ENCODE data around the gene IFIT3. TPM values are rescaled to one million over a fixed set of nuclear protein-coding genes. Genes with fewer than 3 reads are reported as not detected.
A peak's percentile ranks its signal among the peaks of the same experiment; 100 is the strongest.
"Not testable (repeated sequence)": the region's sequence is repeated elsewhere in the genome, so short reads cannot be mapped to it uniquely, and the experiment has no call there.

IFIT3 gene
- total and polyA plus RNA-seq, 2 of the 8 experiments (the other 6 are each of a cell fraction or from before 2014, with no cell fraction given), result 0.12 to 0.84 TPM

DNA sequence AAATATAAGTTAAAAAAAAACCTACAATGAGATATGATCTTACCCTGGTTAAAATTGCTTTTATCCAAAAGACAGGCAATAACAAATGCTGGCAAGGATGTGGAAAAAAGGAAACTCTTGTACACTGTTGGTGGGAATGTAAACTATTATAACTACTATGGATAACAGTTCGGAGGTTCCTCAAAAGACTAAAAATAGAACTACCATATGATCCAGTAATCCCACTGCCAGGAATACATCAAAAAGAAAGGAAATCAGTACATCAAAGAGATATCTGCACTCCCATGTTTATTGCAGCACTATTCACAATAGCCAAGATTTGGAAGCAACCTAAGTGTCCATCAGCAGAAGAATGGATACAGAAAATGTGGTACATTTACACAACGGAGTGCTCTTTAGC lies 1.9 kb upstream of the IFIT3 start:
- H2BK15ac ChIP-seq (ENCODE audit: low read length); POLR2A ChIA-PET (ENCODE audit: partially characterized antibody); H4K5ac ChIP-seq (ENCODE audit: insufficient read length, low read depth, low read length); DNase-seq (ENCODE audit: low read depth in 1 of 2, low spot score in 2 of 2); H3K23me2 ChIP-seq (ENCODE audit: low read depth, low read length); H2BK12ac ChIP-seq (ENCODE audit: low read depth, low read length); H3K4me1 ChIP-seq (replicated peaks in 1 of 4; ENCODE audit: control insufficient read depth in 3 of 4, insufficient read depth in 4 of 4, low read length in 3 of 4); H3K79me1 ChIP-seq (ENCODE audit: low read depth, low read length); H3K9ac ChIP-seq (replicated peaks in 1 of 4; ENCODE audit: extremely low read depth in 1 of 4, low read depth in 3 of 4, low read length in 3 of 4); H3K14ac ChIP-seq (ENCODE audit: insufficient read length); H4K91ac ChIP-seq (replicated peaks; ENCODE audit: insufficient read length, low read length); H3K23ac ChIP-seq (ENCODE audit: insufficient read length); FAIRE-seq; H3K4ac ChIP-seq (replicated peaks; ENCODE audit: insufficient read length, low read depth, low read length); H3K27me3 ChIP-seq (replicated peaks in 1 of 4; ENCODE audit: control insufficient read depth in 3 of 4, extremely low read depth in 1 of 4, insufficient read depth in 3 of 4, low read length in 3 of 4); H3K56ac ChIP-seq (replicated peaks; ENCODE audit: insufficient read length, low read depth, low read length); H4K20me1 ChIP-seq (replicated peaks in 1 of 2; ENCODE audit: control insufficient read depth in 1 of 2, insufficient read depth in 2 of 2, low read length in 2 of 2); CTCF ChIA-PET (ENCODE audit: partially characterized antibody); H3K79me2 ChIP-seq (ENCODE audit: control insufficient read depth in 1 of 2, insufficient read depth in 2 of 2, low read length in 2 of 2); H2BK5ac ChIP-seq (ENCODE audit: low read depth, low read length); H3K9me3 ChIP-seq (ENCODE audit: insufficient read depth in 2 of 2, low read depth in 1 of 2, low read length in 1 of 2); H3K18ac ChIP-seq (ENCODE audit: extremely low read depth, low read length); H2BK120ac ChIP-seq (replicated peaks; ENCODE audit: low read depth, low read length); H3K27ac ChIP-seq (ENCODE audit: low read depth, low read length); H2AFZ ChIP-seq (ENCODE audit: low read length); H2BK20ac ChIP-seq (ENCODE audit: low read length); H2AK5ac ChIP-seq (ENCODE audit: low read depth, low read length); H3K36me3 ChIP-seq (ENCODE audit: control insufficient read depth in 2 of 4, insufficient read depth in 4 of 4, low read length in 3 of 4); H3K4me2 ChIP-seq (ENCODE audit: insufficient read depth in 1 of 2, low read depth in 2 of 2, low read length in 2 of 2); H3K4me3 ChIP-seq (ENCODE audit: extremely low read depth in 1 of 4, insufficient read depth in 2 of 4, low read depth in 3 of 4, low read length in 4 of 4): not testable (repeated sequence)
- WGBS, 2 experiments (ENCODE audit: extremely low coverage in 1 of 2, insufficient coverage in 1 of 2, insufficient read length in 1 of 2, insufficient replicate concordance in 2 of 2, low coverage in 1 of 2, low lambda C conversion rate in 2 of 2, missing lambda C conversion rate in 1 of 2), result 94% methylated on average over 2 of the region's 2 CpGs; no CpG with 5 or more reads in 1 of the 2 experiments
- peak overlapping the region; percentile 99 for H4K8ac ChIP-seq (ENCODE audit: extremely low read depth, insufficient read depth, low read length)
